HG03025 (cell line): ENCODE measurements around the gene CCNC.

Experiments
- ATAC-seq: cut with Tn5 transposase; IDR thresholded peaks from one replicate; pipeline ENCODE4 v1.9.1; 2021; ENCODE audit warnings: mild to moderate bottlenecking, moderate library complexity; ENCODE audit not compliant: unreplicated experiment, low FRiP score

Gene CCNC, protein sequence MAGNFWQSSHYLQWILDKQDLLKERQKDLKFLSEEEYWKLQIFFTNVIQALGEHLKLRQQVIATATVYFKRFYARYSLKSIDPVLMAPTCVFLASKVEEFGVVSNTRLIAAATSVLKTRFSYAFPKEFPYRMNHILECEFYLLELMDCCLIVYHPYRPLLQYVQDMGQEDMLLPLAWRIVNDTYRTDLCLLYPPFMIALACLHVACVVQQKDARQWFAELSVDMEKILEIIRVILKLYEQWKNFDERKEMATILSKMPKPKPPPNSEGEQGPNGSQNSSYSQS

DNA sequence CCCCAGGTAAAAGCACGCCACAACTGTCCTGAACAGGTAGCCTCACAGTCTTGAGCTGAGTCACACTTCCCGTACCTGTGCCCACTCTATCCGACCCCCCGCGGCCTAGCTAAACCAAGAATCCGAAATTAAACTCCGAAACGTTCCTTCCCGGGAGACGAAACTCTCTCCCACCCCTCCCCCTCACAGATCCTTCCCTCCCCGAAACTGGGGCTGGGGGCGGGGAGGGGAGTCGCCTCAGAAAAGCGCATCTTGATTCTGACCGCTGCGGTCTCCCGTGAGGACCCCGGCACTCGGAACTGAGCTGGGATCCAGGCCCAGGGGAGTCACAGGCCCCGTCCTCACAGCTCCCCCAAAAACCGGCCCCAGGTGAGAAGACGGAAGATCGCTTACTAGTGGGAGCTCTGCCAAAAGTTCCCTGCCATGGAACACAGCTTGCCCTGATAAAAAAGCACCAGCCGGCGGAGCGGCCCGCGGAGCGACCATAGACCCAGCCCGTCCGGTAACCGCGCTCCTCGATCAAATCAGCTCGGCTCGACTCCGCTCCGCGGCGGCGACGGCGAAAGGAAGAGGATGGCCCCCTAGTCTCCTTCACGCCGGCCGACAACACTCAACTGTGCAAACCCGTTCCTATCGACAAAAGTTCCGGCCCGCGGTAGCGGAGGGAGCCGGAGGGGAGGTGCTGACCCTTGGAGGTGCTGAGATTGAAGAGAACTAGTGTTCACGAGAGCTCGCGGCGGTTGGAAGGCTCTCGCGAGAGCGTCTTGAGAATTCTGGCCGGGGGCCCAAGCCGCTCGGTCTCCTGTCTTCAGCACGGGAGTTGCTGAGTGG lies at the start of gene CCNC:
CCNC (minus strand) TSS at position 558 of the 831 bp plus-strand sequence; CDS start at position 425, 133 bp downstream.
- peak; percentile 97 for ATAC-seq

DNA sequence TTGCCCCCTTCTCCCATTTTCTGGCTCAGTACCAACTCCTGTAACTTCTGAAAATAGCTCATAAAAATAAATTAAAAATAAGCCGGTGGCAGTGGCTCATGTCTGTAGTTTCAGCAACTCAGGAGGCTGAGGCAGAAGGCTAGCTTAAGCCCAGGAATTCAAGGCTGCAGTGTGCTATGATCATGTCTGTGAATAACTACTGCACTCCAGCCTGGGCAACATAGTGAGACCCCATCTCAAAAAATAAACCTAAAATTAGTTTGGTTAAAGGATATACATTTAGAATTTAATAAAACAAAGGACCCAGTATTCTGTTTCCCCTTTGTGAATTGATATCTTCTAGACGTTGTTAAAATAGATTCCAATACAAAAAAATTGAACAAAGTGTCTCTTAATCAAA lies 48.7 kb upstream of the CCNC start:
- ATAC-seq, result no peak

DNA sequence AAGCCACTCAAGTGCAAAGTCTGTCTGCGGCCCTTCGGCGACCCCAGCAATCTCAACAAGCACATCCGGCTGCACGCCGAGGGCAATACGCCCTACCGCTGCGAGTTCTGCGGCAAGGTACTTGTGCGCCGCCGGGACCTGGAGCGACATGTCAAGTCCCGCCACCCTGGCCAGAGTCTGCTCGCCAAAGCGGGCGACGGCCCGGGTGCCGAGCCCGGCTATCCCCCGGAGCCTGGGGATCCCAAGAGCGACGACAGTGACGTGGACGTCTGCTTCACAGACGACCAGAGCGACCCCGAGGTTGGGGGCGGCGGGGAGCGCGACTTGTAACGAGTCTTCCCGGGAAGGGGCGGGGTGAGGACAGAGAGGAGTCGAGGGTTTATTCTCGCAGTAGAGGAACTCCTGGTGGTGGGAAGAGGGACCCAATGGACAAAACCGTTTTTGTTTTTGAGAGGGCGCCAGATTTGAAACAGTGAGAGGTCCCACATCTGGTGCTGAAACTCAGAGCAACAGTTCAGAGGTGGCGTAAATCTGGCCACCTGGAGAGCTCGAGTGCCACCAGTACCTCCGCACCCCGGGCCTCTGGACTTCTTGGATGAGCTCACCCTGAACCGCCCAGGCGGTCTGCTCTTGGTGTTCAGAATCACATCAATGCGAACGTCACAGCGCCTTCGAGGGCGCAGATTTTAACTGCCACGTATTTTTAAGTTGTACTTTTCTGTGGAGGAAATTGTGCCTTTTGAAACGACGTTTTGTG lies 46.1 kb upstream of the CCNC start:
- ATAC-seq, result no peak

DNA sequence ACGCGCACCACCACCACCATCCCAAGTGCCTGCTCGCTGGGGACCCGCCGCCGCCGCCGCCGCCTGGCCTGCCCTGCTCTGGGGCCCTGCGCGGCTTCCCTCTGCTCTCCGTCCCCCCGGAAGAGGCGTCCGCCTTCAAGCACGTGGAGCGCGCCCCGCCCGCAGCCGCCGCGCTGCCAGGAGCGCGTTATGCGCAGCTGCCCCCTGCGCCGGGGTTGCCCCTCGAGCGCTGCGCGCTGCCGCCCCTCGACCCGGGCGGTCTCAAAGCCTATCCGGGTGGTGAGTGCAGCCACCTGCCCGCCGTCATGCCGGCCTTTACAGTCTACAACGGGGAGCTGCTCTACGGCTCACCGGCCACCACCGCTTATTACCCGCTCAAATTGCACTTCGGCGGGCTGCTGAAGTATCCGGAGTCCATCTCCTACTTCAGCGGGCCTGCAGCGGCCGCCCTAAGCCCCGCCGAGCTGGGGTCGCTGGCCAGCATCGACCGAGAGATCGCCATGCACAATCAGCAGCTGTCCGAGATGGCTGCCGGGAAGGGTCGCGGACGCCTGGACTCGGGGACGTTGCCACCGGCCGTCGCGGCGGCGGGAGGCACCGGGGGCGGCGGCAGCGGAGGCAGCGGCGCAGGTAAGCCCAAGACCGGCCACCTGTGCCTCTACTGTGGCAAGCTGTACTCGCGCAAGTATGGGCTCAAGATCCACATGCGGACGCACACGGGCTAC lies 45.4 kb upstream of the CCNC start:
- peak; percentile 58 for ATAC-seq

DNA sequence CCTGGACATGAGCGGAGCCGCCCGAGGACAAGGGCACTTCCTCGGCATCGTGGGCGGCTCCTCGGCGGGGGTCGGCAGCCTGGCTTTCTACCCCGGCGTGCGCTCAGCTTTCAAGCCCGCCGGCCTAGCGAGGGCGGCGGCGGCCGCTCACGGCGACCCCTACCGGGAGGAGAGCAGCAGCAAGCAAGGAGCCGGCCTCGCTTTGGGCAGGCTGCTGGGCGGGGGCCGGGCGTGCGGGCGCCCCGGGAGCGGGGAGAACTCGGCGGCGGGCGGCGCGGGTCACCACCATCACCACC lies 44.9 kb upstream of the CCNC start:
- ATAC-seq, result peak; percentile 57

DNA sequence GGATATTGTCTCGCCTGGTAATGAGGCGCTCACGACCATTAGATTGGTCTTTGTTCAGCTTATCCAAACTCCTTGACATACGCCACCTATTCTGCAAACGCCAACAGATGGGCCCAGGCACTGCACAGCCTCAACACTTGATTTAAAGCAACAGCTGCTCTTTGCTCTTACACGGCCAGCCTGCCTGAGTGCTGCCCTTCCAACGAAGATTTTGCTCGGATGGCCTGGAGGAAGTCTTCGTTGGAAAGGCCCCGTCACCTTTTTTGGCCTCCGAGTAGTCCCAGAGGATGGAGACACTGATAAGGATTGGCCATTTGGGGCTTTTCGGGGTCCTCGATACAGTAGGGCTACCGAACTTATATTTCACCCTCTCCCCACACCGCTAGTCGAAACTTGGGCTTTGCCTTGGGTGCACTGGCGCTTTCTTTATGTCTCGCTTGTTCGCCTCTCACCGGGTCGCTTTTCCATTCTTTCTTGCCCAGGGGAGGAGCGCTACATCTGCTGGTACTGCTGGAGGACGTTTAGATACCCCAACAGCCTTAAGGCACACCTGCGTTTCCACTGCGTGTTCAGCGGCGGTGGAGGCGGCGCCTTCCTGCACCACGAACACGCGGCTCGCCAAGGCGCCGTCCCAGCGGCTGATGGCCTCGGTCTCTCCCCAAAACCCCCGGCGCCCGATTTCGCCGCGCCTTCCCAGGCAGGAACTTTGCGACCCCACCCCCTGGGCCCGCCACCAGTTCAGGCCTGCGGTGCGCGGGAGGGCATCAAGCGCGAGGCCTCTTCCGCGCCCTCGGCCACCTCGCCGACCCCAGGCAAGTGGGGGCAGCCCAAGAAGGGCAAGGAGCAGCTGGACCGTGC lies 44.3 kb upstream of the CCNC start:
- no peak for ATAC-seq

DNA sequence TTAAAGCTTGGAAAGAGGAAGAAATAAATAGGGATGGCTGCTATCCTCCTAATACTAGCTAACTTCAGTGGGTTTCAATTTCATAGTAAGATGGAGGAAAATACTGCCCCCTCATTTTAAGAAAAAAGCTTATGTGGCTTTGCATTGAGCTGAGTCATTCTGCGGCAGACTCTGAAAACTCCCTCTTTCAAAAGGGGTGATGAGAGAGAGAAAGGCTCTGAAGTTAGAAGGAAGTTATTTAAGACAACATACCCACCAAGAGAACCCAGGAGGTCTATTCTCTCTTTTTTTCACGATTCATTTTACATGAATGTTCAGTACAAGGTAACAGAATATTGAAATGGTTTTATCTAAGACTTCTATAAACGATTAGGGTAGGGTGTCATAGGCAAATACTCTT lies 42.7 kb upstream of the CCNC start:
- peak; percentile 46 for ATAC-seq

DNA sequence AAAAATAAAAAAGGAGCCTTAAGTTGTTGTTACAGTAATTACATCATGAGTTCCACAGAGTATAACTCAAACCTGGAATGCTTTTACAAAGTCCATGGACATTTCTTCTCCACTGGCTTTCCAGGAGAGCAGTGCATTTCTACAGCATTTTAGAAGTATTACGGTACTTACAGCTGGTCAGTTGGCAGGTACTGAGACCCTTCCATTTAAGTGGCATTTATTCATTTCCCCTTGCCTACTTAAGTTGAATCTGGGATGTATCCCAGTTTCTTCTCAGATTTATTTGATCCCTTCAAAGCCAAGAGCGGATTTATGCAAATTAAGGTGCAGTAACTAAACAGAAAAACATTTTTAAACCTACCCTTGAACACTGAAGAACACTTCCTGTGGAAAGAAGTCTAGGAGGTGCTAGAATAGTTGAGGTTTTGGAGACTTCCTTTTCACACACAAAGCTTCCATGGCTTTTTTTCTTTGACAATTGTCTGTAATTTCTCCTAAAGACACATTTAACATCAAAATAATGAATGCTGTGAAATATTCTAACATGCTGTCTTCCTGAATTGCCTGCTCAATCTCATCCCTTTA lies 41.5 kb upstream of the CCNC start:
- no peak for ATAC-seq

DNA sequence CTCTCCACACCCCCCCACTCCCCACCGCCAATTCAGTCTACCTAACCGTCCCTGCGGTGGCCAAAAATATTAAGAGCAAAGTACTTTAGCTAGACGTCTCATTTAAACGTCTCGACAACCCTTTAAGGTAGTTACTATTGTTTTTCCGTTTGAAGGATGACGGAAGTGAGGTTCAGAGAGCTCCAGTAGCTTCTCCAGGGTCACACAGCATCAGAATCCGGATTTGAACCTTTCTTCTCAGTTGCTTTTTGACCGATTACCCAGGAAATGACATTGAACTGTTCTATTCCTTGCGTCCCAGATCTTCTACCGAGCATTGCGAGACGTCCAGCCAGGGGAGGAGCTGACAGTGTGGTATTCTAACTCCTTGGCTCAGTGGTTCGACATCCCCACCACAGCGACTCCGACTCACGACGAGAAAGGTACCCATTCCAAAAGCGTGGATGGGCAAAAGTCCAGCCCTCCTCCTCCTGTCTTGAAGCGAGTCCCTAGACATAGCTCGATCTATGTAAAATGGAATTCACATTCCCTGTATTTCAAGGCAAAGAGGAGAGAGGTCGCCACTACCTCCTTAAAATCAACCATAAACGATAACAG lies 40.5 kb upstream of the CCNC start:
- ATAC-seq, result no peak

DNA sequence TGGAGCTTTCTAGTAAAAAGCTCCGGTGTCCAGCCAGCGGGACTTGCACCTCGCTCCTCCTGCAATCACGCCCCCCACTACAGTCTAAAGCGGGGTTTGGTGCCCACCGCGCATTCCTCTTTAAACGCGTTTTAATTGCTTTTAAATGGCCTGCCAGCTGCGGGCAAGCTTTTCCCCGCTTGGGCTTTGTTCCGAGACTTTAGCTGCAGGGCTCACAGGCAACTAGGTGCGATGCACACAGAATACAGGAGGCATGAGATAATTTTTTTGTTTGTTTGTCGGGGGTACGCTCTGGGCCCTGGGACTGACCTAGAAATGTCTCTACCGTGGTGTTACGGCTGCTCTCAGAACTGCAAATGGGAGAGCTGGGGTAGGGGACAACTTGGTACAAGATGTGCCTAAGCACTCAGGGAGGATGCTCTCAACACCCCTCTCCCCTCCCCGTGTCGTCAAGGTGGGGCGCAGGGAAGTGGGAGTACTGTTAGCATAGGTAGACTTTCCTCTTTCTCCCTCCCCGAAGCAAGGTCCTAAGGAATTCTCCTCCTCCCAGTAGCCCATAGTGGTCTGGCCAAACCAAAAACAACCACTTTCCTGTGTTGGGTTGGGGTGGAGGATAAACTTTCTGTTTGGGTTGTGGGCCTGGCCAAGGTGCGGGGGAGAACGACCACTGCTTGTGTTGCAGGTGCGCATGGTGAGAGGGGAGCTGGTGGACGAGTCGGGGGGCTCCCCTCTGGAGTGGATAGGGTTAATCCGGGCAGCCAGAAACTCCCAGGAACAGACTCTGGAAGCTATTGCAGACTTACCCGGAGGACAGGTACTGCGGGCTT lies 39.8 kb upstream of the CCNC start:
- ATAC-seq, result no peak

DNA sequence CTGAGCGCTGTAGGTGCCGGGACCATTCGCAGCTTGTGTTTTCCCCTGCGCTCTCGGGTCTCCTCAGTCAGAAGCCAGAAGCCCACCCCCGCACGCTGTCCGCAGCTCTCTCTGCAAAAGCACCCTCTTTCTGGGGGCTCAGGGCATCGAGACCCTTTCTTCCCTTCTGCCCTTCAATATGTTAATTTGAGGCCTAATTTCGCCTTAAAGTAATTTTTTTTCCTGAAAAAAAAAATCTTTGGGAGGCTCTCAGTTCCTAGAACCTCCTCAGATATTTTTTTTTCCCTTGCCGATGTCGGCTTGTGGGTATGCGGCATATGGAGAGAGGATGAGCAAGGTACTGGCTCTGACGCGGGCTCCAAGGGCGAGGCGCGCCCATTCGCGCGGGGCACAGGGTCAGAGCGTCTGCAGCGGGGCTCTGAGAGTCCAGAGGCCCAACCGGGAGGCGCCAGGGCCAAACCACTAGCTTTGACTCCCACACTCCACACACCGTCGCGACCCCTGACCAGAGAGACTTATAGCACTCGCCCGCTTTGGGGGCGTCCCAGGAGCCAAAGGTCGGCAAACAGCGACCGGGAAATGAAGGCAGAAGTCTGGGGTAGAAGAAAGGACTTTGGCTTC lies 39.1 kb upstream of the CCNC start:
- no peak for ATAC-seq

DNA sequence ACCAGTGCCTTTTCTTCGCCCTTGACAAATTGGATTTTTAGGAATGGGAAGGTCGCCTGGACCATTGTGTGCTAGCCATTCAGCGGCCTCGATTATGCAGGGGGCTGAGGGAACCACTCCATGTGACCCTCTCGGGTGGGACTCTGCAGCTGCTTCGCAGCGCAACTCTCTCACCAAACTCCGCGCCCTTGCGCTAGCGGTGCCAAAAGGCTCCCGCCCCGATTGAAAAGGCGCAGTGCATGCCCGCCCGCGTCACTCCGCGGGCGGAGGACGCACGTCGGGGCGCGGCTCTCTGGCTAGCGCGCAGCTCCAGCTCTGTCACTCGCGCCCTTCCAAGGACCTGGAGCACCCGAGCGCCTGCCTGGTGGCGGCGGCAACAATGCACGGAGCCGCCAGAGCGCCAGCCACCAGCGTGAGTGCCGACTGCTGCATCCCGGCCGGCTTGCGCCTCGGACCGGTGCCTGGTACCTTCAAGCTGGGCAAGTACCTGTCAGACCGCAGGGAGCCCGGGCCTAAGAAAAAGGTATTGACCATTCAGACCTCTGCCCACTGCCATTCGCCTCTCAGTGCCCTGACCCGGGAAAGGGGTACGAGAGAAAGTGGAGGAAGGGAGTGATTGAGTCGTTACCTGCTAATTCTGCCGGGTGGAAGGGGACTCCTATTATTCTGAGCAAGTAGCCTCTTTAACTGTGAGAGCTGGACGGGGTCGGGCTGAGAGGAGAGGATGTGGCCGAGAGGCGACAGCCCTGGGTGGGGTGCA lies 38.4 kb upstream of the CCNC start, which contains the start of gene PRDM13:
PRDM13 (plus strand) TSS at position 178 of the 760 bp plus-strand sequence; CDS start at position 380, 202 bp downstream.
- no peak for ATAC-seq

DNA sequence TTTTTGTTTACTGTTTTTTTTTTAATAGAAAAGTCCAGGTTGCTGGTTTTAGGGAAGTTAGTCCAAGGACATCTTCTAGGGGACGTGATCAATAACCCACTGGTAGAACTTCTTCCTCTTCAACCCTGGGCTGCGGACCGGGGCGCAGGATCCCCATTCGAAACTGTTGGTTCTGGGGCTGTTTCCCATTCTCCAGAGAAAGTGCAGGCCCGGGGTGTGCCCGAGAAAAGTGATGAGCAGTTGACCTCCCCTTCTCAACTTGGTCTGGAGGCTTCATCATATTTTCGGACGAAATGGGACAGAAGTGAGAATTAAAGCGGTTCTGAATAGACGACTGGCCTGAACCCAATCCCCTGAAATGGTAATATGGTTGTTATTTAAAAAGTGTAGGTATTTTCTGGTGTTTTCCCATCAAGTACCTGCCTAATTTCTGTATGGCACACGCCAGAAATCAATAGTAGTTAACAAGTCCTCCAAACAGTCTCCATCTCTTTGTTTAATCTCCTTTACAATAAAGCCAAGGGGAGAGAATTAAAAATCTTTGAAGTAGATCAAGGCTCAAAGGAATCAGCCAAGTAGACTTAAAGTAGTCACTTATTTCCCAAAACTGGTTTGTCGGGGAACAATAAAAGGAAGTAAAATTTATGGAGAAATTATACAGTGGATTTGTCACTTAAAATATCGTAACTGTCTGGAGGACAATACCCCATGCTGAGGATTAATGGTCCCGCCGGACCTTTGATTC lies 37.6 kb upstream of the CCNC start:
- no peak for ATAC-seq

DNA sequence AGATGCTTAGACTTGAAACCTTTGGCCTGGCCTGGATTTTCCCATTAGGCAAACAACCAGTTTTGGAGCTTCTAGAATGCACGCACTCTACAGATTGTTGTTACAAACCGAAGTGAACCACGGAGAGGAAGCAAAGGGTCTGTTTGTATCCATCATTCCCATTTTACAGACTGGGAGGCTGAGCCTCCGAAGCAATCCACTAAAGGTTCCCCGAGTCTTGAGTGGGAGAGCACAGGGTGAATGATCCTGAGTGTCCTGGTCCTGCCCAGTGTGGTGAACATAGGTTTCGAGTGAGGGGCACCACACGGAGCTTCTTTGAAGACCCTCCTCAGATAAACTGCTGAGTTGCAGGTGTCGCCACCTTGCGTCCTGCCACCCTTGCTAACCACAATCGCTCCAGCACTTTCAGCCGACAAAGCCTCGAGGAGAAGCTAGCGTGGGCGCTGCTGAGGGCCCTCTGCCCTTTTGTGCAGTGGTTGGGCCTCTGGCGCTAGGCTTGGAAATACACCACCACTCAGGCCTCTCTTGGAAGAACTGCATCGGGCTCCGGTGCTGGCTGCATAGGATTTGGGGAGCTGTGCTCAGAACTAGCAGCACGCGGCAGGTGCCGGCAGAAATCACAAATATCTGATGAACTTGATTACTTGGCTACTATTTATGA lies 36.7 kb upstream of the CCNC start:
- no peak for ATAC-seq

DNA sequence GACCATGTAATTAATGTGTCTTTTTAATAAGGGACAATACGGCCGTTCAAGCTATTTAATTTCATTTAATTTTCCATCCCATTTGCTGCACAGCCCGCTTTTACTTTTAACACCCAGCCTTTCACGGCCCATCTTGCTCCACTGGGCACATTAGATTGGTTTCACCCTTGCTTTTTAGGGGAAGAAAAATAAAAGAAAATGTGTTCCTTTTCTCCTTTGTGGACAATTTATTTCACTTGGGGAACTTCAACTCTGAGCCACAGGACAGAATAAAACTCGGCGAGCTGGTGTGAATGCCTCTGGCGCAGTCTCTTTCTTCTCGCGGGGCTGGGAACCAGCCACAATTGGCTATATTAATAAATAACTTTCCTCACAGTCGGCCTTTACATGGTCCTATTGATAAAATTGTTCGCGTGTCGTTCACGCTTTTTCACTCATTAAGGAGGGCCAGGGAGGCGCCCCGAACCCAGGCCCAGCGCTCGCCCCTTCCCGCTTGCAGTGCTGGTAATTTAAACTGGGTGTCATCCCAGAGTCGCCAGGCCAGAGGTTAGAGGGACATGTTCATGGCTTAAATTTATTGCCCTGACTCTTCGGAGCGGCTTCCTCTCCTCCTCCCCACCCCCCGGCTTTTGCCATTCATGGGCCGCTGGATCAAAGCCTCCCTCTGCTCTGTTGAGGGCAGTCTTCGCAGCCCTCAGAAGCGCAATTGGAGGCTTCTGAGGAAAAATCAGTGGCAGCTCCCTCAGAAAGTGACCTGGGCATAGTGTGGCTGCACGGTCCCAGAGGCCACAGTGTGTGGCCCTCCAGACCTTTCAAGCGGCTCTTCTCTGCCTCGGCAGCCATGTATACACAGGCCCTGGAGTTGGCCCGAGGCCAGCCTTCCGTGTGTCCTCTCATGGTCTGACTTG lies 36.0 kb upstream of the CCNC start:
- no peak for ATAC-seq
